Activated CD4-positive, alpha-beta T cell treated with anti-CD3 and anti-CD28 coated beads for 24 hours (primary cell): ENCODE results near the gene MPP7.

Experiments
- DNase-seq, 2 donors: peaks; one replicate each; pipeline ENCODE4 v3.0.0-alpha.2; 2020; ENCODE audit warnings: low read depth in 2 of 2

The MPP7 gene

GRCh38 chr10:28269842-28270456, 32.9 kb downstream of the MPP7 start:
- no peak for DNase-seq

- no peak for DNase-seq
Measured at GRCh38 chr10:28266449-28267224, 36.2 kb downstream of the MPP7 start.

- DNase-seq: no peak
Measured at GRCh38 chr10:28263136-28263857, 39.6 kb downstream of the MPP7 start.

DNA sequence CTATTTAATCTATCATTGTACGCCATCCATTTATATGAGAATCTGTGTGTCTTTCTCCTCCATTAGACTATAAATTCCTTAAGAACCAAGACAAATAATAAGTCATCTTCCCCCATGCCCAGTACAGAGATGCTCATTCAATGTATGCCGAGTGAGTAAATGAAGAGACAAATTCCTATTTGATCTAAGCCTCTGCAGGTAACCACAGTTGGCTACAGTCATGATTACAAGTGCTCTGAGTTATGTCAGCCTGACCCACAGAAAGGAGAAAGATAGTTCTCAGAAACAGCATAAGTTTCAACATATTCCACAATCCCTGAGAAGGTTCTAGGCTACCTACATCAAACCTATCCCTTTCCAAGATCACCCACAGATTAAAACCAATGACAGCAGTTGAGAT, 46.1 kb downstream of the MPP7 start:
- DNase-seq: no peak

GRCh38 chr10:28254290-28254985, 48.4 kb downstream of the MPP7 start:
- DNase-seq: no peak

GRCh38 chr10:28253169-28253785, 49.6 kb downstream of the MPP7 start:
- no peak for DNase-seq
